Measurements from ENCODE around the gene TOM1L2. TPM values are rescaled to one million over a fixed set of nuclear protein-coding genes. Genes with fewer than 3 reads are reported as not detected.

Gene TOM1L2
- total and polyA plus RNA-seq, 12 donors: 29.6 to 437 (median 67.7) TPM

GRCh38 chr17:17870247-17870646 is 102.0 kb downstream of the TOM1L2 start:
- no peak for TF ChIP-seq CTCF (IDR thresholded peaks at IDR 0.05)
- no peak for TF ChIP-seq POLR2A (IDR thresholded peaks at IDR 0.05)
- Histone ChIP-seq H3K36me3 (replicated peaks in 1 of 2) (peaks cover 0 to 23% of the 10 kb centered on the region in 2 donors), H3K27ac (peak overlapping the region in 1 of 5 donors; percentile 46), H3K9me3 (replicated peaks in 1 of 3) (no peaks in the 10 kb centered on the region), H3K4me1 (replicated peaks in 1 of 2) (peaks cover 11 to 46% of the 10 kb centered on the region in 2 donors), H3K27me3 (no peaks in the 10 kb centered on the region), H3K4me3 (no peak overlapping the region)
- no peak for DNase-seq
- WGBS, 4 donors: 80 to 94% (median 86%) methylated on average over 6 of the region's 6 CpGs
- intact Hi-C loops (cut with DNase I): no loop called here

GRCh38 chr17:17868641-17869522 is 103.3 kb downstream of the TOM1L2 start:
- DNase-seq: peak in 1 of 7 donors; percentile 79
- Histone ChIP-seq H3K4me3 (no peak overlapping the region), H3K27me3 (no peaks in the 10 kb centered on the region), H3K27ac (peak overlapping the region in 3 of 5 donors; percentile 32 to 77 (median 46)), H3K4me1 (replicated peaks in 1 of 2) (peaks cover 9 to 36% of the 10 kb centered on the region in 2 donors), H3K36me3 (replicated peaks in 1 of 2) (peaks cover 0 to 24% of the 10 kb centered on the region in 2 donors), H3K9me3 (replicated peaks in 1 of 3) (no peaks in the 10 kb centered on the region)
- TF ChIP-seq POLR2A (IDR thresholded peaks at IDR 0.05): no peak
- TF ChIP-seq CTCF (IDR thresholded peaks at IDR 0.05): no peak
- WGBS, 4 donors: 44 to 70% (median 59%) methylated on average over 18 of the region's 18 CpGs
- intact Hi-C loops (cut with DNase I): loop anchor here in 1 of 2 donors (5.0 kb wide), 1 partner anchor 187 kb away; the partner anchor contains the start of gene RAI1

GRCh38 chr17:17866897-17867296 is 105.3 kb downstream of the TOM1L2 start:
- no peak for DNase-seq
- H3K9me3 ChIP-seq (replicated peaks in 1 of 3): no peaks in the 10 kb centered on the region
- H3K4me1 ChIP-seq (replicated peaks in 1 of 2): peaks cover 4 to 16% of the 10 kb centered on the region in 2 donors
- WGBS, 4 donors: 88 to 100% (median 93%) methylated on average over 4 of the region's 4 CpGs
- no peak overlapping the region for H3K4me3 ChIP-seq
- H3K27ac ChIP-seq: peak overlapping the region in 1 of 5 donors; percentile 77
- peaks cover 0 to 35% of the 10 kb centered on the region in 2 donors for H3K36me3 ChIP-seq (replicated peaks in 1 of 2)
- TF ChIP-seq CTCF (IDR thresholded peaks at IDR 0.05) (no peak), POLR2A (IDR thresholded peaks at IDR 0.05) (no peak)
- H3K27me3 ChIP-seq: no peaks in the 10 kb centered on the region
- intact Hi-C loops (cut with DNase I): loop anchor here in 1 of 2 donors (5.0 kb wide), 1 partner anchor 185 kb away; the partner anchor contains the start of gene RAI1

DNA sequence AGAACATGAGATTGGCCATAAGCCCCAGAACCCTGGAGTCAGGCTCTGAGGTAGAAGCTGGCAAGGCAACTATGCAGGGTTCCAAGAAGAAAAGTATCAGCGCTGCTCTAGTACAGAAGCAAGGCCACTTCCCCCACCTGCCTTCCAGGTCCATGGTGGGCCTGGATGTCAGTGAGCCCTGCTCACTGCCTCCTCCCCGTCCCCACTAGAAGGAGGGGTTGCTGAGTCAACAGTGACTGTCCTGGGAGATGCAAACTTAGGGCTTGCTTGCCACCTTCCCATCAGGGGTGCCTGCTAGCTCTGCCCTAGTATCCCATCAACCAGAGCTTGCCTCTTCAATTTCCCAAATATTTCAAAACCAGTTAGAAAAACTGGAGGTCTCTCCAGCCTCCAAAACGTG is 105.8 kb downstream of the TOM1L2 start:
- peaks cover 4 to 16% of the 10 kb centered on the region in 2 donors for H3K4me1 ChIP-seq (replicated peaks in 1 of 2)
- H3K27ac ChIP-seq: no peak overlapping the region
- no peak for TF ChIP-seq POLR2A (IDR thresholded peaks at IDR 0.05)
- no peak for TF ChIP-seq CTCF (IDR thresholded peaks at IDR 0.05)
- WGBS, 4 donors: 82 to 100% (median 88%) methylated on average over 1 to 3 of the region's 3 CpGs
- no peaks in the 10 kb centered on the region for H3K9me3 ChIP-seq (replicated peaks in 1 of 3)
- no peaks in the 10 kb centered on the region for H3K27me3 ChIP-seq
- H3K36me3 ChIP-seq (replicated peaks in 1 of 2): peaks cover 0 to 38% of the 10 kb centered on the region in 2 donors
- intact Hi-C loops (cut with DNase I): loop anchor here in 1 of 2 donors (5.0 kb wide), 1 partner anchor 184 kb away; the partner anchor contains the start of gene RAI1
- no peak for DNase-seq
- no peak overlapping the region for H3K4me3 ChIP-seq

Measured in adrenal gland (tissue), 12 donors.